CD4-positive, alpha-beta T cell treated with Interleukin-15 for 1 hour (primary cell): ENCODE results near the gene SLC46A1.
A peak's percentile ranks its signal among the peaks of the same experiment; 100 is the strongest.

Experiments used
- DNase-seq: peaks from one replicate; pipeline ENCODE4 v3.0.0-alpha.2; 2020

Gene SLC46A1

DNA sequence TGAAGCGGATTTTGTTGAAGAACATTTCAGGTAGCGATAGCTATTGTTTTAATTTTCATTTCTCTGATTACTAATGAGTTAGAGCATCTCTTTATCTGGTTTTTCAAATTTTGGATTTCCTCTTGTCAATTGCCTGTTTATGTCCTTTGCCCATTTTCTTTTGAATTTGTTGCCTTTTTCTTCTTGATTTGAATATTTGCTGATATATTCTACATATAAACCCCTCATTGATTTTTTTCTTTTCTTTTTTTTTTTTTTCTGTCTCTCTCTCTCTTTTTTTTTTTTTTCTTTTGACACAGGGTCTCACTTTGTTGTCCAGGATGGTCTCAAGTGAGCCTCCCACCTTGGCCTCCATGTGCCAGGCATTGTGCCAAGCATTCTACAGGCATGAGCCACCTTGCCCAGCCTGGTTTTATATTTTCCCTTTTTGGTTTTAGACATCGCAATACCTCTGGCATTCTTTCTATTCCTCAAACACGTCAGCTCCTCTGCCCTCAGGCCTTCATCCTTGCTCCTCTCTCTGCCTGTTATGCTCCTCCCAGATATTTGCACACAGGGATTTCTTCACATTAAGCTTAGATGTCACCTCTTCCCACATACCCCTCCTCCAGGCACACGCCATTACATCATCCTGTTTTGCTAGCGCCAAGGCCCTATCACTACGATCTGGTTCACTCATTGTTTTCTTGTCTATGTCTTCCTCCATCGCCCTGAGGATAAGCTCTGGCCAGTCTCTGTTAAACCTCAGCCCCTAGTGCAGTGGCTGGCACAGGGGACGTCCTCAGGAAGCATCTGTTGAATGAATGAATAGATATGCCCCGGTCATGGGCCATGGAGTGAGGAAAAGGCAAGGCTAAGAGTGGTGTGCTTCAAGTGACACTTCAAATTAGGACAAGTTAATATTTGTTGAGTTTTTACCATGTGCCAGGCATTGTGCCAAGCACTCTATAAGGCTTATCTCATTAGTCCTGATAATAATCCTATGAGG lies 25.9 kb downstream of the SLC46A1 start:
- DNase-seq = no peak

- no peak for DNase-seq
These were observed 33.1 kb downstream of the SLC46A1 start for GRCh38 chr17:28372945-28373274.

GRCh38 chr17:28372203-28372944 lies 33.6 kb downstream of the SLC46A1 start:
- no peak for DNase-seq

DNA sequence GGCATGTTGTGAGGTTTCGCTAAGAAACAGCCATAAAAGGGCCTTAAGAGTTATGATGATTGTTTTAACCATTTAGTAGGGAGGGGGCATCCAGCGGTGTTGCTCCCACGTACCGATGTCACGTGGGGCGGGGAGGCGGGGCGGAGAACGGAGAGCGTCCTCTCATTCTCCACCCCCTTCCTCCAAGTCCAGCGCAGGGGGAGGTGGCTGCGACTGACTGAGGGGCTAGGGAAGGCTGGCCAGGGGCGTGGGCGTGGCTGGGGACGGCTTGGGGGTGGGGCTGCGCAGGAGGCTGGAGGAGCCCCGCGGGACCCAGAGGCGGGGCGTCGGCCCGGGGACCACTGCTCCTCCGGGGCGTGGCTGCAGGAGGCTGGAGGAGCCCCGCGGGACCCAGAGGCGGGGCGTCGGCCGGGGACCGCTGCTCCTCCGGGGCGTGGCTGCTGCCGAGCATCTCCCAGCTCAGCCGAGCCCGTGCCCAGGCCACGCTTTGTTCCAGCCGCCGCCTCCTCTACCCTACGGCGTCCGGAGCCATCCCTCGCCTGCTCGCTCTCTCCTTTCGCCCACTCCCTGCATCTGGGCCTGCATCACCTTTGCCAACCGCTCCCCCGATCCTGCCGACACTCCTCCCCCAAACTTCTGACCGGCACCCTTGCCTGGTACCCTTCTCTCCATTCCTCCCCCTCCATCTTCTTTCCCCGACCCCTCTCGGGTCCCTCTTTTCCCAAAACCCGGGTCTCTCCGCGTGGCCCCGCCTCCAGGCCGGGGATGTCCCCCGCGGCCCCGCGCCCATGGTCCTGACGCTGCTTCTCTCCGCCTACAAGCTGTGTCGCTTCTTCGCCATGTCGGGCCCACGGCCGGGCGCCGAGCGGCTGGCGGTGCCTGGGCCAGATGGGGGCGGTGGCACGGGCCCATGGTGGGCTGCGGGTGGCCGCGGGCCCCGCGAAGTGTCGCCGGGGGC lies 34.5 kb downstream of the SLC46A1 start, which contains the start of gene SARM1:
TSS of gene SARM1 (plus strand) at position 450 of the 958 bp plus-strand sequence. CDS start at position 789, 339 bp downstream.
- DNase-seq = peak; percentile 90

DNA sequence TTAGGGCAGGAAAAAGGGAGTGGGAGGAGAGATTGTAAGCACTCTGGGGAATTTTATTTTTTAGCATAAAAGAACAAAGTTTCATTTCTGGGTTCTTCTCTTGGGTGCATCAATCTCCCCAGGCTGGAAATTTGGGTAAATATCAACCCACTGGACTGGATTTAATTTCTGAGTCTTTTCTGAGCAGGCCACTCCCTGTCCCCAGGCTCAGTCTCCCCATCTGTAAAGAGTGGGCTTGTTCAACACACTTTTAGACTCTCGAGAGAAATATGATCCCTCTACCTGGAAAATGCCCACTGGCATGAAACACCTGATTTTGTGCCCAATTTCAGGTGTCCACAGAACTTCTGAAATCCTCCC lies 35.3 kb downstream of the SLC46A1 start:
- DNase-seq = no peak

- no peak for DNase-seq
These were observed 35.8 kb downstream of the SLC46A1 start, which contains the start of gene VTN for GRCh38 chr17:28370035-28370743. Gene VTN, minus strand, starts transcription at chr17:28370307. Its CDS starts 104 bp downstream, at chr17:28370203.

DNA sequence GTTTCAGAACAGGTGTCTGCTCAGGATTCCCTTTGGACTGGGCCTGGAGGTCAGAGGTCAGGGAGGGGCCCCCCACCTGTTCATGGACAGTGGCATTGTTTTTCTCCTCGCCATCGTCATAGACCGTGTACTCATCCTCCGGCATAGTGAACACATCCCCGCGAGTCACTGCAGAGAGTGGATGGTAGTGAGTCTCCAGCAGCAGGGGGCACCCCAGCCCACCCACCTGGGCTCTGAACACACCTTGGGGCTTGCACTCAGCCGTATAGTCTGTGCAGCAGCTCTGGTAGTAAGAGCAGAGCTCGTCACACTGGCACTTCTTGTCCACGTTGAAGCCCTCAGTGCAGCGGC lies 36.4 kb downstream of the SLC46A1 start:
- no peak for DNase-seq

DNA sequence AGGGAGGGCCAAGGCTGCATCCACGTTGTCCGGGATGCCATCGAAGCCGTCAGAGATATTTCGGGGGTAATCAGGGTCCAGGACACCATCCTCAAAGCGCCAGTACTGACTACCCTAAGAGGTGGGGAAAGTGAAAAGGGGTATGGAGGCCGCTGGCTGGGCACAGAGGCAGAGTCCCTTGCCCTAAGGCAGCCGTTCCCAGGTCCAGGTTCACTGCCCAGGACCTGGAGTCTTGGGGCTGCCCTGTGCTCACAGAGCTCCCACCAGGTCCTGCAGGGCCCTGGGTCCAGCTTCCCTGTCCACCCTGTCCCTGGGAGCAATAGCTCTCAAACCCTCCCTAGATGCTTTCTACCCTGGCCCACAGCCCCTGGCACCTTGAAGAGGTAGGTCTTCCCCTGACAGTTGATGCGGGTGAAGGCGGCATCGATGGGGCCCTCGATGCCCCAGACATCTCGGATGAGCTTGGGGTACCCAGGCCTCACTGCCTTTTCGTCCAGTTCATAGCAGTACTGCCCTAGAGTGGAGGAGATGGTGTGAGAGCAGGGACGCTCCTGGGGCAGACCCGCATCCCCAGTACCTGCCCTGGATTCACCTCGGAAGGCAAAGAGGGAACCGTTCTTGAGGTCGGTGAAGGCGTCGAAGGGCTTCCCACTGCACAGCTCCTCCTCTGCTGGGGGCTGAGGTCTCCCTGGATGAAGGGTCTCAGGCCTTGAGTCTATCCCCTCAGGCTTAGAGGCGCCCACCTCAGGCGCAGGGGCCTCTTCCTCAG lies 36.9 kb downstream of the SLC46A1 start:
- no peak for DNase-seq

DNA sequence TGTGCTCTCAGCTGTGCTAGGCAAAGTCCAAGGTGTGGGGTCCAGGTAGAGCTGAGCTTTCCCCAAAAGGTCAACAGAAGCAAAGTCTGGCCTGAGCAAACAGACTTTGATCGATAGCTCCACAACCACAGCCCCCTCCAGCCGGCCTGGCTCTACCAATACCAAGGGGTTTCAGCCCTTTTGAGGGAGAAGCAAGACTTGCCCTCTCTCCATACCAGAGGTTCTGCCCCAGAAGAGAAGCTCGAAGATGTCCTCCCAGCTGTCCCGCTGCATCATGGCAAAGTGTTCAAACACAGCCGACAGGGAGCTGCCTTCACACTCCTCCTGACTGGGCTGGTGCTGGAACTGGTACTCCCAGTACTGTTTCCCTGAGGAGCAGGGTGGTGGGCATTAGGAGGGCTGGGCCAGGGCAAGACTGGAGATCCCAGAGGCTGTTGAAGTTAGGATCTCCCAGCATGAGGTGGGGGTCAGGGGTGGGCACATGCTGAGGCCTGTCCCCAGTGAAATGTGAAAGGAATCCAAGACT lies 37.6 kb downstream of the SLC46A1 start:
- DNase-seq = no peak

- DNase-seq = no peak
These were observed 38.2 kb downstream of the SLC46A1 start for GRCh38 chr17:28367641-28368305.

DNA sequence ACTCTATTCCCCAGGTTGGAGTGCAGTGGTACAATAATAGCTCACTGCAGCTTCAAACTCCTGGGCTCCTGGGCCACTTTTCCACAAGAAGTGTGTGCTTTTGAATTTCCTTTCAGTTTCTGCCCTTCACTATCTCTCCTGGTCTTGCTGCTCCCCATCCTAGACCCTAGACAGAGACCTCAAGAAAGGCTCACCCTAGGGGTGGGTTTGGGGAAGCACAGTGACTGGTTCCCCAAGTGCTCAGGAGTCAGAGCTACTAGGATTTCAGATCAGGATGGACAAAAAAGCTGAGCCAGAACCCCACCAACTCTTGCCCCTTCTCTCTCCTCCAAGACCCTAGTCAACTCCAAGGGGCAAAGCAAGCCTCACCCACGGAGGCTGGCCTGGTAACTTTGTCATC lies 39.4 kb downstream of the SLC46A1 start:
- DNase-seq = no peak

GRCh38 chr17:28365487-28365886 lies 40.5 kb downstream of the SLC46A1 start:
- DNase-seq = no peak

- no peak for DNase-seq
These were observed 41.2 kb downstream of the SLC46A1 start, which contains the start of gene SEBOX for GRCh38 chr17:28364665-28365363. Gene SEBOX, minus strand, starts transcription at chr17:28365199. Its CDS starts 48 bp downstream, at chr17:28365151.

DNA sequence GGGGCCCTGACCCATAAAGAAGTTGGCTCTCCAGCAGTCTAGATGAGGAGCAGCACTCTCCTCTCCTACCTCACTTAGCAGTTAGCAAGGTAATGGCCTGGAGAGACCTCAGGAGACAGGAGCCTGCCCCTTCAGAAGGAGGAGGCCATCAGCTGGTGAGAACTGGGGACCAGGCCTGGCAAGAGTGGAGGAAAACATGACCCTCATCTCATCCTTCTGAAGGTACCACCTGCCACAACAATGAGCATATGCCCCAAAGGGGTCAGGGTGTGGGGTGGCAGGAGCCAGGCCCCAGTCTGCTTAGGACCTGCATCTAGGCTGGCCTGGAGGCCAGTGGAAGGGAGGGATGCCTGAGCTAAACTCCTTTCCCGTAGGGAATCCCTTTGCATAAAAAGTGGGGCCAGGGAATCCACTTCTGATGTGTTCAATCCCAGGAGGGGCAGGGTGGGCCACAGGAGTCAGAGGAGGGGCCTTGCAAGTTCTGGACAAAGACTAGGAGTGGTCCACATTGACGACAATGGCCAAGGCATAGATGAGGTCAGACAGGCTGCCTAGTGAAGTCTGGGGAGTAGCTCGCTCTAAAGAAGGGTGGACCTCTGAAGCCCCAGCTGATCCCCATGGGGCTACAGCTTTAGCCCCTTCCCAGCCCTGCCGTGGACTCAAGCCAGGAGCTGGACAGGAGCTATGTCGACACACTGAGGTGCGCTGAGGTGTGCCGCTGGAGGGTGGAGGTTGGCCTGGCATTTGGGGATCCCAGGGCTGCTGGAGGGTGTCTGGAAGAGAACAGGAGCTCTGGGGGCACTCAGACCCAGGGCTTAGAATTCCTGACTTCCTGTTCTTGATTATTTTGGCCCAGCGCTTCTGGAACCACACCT lies 42.0 kb downstream of the SLC46A1 start:
- DNase-seq = no peak

DNA sequence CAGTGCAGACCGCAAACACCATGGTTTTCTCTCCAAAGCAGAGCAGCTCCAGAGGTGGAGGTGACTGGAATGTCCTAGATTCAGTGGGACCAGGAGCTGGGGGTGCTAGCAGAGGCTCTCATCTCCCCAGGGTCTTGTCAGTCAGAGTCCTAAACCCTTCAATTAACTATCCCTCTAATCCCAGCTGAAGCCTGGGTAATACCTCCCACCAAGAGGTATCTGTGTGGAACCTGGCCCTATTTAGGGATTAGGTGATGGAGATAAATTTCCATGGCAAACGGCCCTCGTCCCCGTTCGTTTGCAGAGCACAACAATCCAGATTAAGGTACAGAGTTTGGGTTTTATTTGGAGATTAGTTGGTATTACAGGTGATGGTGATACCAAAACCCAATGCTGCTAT lies 42.8 kb downstream of the SLC46A1 start:
- DNase-seq = no peak

DNA sequence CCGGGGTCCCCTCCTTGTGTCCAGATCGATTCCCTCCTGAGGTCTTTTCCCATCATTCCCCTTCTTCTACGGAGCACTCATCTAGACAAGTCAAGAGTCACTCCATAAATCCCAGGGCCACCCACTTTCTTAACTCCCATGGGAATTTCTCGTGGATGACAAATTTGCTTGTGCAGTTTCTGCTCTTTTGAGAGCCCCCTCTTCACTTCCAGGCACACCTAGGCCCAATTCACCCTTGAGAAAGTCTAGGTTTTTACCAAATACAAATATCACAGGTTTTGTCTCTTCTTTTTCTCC lies 48.2 kb downstream of the SLC46A1 start:
- no peak for DNase-seq

DNA sequence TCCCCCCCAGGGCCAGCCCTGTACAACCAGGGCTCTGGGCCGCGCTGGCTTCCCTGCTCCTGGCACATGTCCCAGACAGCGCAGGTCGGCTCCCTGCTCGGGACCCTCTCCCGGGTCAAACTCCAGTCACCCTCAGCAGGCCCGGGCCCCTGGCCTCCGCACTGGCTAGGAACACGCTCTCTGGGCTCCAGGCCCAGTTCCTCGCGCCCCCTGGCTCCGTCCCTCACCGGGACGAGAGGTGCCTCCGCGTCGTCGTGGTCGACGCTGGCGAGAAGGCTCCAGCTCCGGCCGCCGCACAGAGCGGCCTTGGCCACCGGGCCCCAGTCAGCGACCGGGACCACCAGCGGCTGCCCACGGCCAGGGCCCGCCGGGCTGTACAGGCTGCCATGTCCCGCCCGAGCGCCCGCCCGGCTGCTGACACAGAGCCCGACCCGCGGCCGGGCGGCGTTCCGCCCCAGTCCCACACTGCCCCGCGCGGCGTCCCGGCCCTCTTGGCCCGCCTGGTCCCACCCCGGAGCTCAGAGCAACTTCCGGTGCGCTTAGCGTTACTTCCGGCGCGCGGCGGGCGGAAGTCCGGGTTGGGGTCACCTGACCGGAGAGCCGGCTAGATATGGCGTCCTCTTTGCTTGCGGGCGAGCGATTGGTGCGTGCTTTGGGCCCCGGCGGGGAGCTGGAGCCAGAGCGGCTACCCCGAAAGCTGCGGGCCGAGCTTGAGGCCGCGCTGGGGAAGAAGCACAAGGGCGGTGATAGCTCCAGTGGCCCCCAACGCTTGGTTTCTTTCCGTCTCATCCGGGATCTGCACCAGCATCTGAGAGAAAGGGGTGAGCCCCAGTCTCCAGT lies 48.7 kb downstream of the SLC46A1 start, which contains the start of gene POLDIP2:
TSS of gene POLDIP2 (minus strand) at position 467 of the 840 bp plus-strand sequence. CDS start at position 388, 79 bp downstream.
- DNase-seq = peak; percentile 96

- DNase-seq = no peak
These were observed 55.7 kb downstream of the SLC46A1 start for GRCh38 chr17:28350271-28350670.
